ENCODE results near the gene RPS6KA4.

The RPS6KA4 gene

DNA sequence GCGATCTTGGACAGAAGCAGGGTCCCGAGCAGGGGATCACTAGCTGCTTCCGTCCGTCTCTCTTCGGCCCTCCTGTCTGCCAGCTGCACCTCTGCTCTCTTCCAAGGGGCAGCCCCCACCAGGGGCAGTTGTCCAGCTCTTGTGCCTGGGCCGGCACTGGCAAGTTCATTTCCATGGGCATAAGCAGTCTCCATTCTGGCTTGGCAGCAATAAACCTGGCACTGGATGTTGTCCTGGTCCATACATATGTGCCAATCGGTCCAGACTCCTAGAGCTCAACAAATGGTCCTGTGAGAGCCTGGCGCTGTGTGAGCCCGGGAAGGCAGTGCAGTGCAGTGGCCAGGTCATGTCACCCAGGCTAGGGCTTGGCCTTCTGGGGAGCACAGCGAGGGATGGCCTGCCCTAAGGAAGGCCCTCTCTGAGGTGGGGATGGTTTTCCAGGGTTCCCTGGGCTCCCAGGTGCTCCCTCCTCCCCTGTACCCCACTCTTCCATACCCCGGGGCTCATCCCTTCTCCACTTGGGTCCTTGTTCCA is 60.4 kb downstream of the RPS6KA4 start:
- DNase-seq (ENCODE audit: low read depth, low spot score): no peak

DNA sequence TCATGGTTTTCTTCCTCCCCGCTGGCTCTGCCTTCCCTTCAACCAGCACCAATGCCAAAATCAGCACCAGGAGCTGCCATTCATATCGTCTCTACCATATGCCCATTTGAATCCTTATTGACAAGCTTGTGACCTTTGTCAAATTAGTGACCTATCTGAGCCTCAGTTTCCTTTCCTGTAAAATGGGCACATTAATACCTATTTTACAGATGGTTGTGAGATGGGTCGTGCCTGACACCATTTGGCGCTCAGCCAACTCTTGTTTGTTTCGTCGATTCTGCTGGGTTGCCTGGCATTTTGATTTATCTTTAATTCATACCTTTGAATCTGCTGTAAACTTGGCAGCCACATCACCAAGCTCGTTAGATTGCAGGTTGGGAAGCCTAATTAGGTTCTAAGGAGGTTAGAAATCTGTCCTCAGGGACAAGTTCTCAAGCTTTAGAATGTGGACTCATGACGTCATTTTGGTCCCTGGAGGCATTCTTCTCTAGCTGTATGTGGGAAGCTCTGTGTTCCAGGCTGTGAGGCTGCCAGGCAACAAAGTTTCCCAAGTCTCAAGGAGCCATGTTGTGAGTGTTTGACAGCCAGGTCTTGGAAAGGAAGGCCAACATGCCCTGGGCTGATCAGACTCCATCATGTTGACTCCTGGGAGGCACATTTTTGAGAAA is 61.0 kb downstream of the RPS6KA4 start:
- DNase-seq (ENCODE audit: low read depth, low spot score): no peak
